NCI-H345 treated with DMSO at 0.1 percent for 48 hours (cell line): ENCODE measurements around the gene C1R.
"Not testable (repeated sequence)": the region's sequence is repeated elsewhere in the genome, so short reads cannot be mapped to it uniquely, and the experiment has no call there.

ENCODE experiments used
- DNase-seq: peaks from one replicate; lab custom pipeline; 2025; ENCODE audit not compliant: unreplicated experiment; lab: John Stamatoyannopoulos, UW

C1R gene

DNA sequence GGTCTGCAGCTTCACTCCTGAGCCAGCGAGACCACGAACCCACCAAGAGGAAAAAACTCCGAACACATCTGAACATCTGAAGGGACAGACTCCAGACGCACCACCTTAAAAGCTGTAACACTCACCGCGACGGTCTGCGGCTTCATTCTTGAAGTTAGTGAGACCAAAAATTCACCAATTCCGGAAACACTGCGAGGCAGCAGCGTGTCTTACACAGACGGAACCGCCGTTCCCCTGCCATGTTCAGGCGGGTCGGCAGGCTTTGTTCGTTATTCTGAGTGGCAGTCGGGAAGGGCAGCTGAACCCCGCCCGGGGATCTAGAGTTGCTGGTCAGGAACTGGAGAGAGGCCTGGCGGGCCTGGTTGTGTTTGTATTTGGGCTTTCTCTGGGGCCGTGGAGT, 53.7 kb downstream of the C1R start:
- no peak for DNase-seq

DNA sequence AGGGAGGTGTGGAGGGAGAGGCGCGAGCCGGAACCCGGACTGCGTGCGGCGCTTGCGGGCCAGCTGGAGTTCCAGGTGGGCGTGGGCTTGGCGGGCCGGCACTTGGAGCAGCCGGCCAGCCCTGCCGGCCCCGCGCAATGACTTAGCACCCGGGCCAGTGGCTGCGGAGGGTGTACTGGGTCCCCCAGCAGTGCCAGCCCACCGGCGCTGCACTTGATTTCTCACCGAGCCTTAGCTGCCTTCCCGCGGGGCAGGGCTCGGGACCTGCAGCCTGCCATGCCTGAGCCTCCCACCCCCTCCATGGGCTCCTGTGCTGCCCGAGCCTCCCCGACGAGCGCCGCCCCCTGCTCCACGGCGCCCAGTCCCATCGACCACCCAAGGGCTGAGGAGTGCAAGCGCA, 54.8 kb downstream of the C1R start:
- not testable (repeated sequence) for DNase-seq

DNA sequence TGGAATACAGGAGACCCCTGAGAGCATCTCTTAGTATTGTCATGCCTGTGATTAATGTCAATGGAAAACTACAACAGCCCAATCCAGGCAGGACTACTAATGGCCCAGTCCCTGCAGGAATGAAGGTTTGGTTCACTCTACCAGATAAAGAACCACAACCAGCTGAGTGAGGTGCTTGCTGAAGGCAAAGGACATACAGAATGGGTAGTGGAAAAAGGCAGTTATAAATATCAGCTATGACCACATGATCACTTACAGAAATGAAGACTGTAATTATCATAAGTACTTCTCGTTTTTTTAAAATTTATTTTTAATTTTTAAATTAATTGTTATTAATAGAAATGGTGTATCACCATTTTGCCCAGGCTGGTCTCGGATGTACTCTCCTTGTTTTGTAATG, 56.8 kb downstream of the C1R start:
- DNase-seq, result no peak

DNA sequence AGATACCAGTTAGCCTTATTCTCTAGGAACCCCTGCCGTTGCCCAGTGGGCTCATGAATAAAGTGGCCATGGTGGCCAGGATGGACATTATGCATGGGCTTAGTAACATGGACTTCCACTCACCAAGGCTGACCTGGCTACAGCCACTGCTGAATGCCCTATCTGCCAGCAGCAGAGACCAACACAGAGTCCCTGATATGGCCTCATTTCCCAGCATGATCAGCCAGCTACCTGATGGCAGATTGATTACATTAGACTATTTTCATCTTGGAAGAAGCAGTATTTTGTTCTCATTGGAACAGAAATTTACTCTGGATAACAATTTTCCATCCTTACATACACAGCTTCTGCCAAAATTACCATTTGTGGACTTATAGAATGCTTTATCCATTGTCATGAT, 57.8 kb downstream of the C1R start:
- DNase-seq, result no peak

DNA sequence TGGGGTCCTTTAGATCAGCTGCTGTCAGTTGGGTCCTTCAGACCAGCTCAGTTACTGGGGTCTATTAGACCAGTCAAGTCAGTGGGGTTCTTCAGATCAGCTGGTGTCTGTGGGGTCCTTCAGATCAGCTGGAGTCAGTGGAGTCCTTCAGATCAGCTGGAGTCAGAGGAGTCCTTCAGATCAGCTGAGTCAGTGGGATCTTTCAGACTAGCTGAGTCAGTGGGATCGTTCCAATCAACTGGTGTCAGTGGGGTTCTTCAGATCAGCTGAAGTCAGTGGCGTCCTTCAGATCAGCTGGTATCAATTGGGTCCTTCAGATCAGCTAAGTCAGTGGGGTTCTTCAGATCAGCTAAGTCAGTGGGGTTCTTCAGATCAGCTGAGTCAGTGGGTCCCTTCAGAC, 59.3 kb downstream of the C1R start:
- no peak for DNase-seq

DNA sequence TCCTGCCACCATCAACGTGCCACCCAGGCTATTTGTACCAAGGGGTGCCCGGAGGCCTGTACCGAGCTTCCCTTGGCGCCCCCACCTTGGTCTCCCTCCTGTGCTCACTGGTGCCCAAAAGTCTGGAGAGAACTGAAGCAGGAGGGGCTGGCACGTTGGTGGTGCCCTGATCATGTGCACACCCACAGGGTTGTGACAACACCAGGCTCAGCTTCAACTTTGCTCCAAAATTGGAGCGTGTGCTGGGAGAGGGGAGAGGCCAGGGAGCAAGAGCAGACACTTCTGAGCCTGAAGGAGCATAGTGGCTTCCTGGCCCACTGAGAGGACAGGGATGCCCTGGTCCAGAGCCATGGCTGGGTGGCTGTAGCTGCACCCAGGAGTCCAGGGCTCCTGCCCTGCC, 60.9 kb downstream of the C1R start:
- DNase-seq, result no peak
